ENCODE data around the gene DRD2. TPM values are rescaled to one million over a fixed set of nuclear protein-coding genes. Genes with fewer than 3 reads are reported as not detected.
A peak's percentile ranks its signal among the peaks of the same experiment; 100 is the strongest.

Gene DRD2
- total RNA-seq, 4 donors from 2014 or later: 0.13 to 0.17 TPM; not detected in 2

- WGBS: 75% methylated on average over 3 of the region's 3 CpGs
- Histone ChIP-seq H3K4me1 (peaks cover 0 to 9% (median 8%) of the 10 kb centered on the region in 4 donors), H3K36me3 (no peaks in the 10 kb centered on the region), H3K27me3 (peaks cover 0 to 40% (median 9%) of the 10 kb centered on the region in 4 donors), H3K4me3 (no peak overlapping the region), H3K27ac (replicated peaks in 1 of 4) (no peak overlapping the region), H3K9me3 (no peaks in the 10 kb centered on the region)
- intact Hi-C loops (cut with DNase I): no loop called here
- no peak for TF ChIP-seq POLR2A (IDR thresholded peaks at IDR 0.05; ENCODE audit: low read depth)
- DNase-seq (ENCODE audit: extremely low spot score): no peak
Observed at GRCh38 chr11:113392236-113392921, 82.8 kb downstream of the DRD2 start.

GRCh38 chr11:113389272-113389671 is 85.9 kb downstream of the DRD2 start:
- H3K4me3 ChIP-seq: no peak overlapping the region
- intact Hi-C loops (cut with DNase I): no loop called here
- no peaks in the 10 kb centered on the region for H3K36me3 ChIP-seq
- H3K27me3 ChIP-seq: peaks cover 0 to 51% (median 13%) of the 10 kb centered on the region in 4 donors
- no peaks in the 10 kb centered on the region for H3K9me3 ChIP-seq
- H3K27ac ChIP-seq (replicated peaks in 1 of 4): no peak overlapping the region
- DNase-seq (ENCODE audit: extremely low spot score): no peak
- TF ChIP-seq CTCF (IDR thresholded peaks at IDR 0.05): no peak
- TF ChIP-seq POLR2A (IDR thresholded peaks at IDR 0.05; ENCODE audit: low read depth): no peak
- TF ChIP-seq EP300 (IDR thresholded peaks at IDR 0.05): no peak
- no peak for TF ChIP-seq POLR2AphosphoS5 (IDR thresholded peaks at IDR 0.05)
- H3K4me1 ChIP-seq: peaks cover 0 to 10% (median 9%) of the 10 kb centered on the region in 4 donors
- WGBS: 38% methylated on average over 3 of the region's 3 CpGs

- no peak for DNase-seq (ENCODE audit: extremely low spot score)
- Histone ChIP-seq H3K27ac (replicated peaks in 1 of 4) (no peak within 1 kb of the TSS), H3K4me1 (peaks cover 0 to 10% (median 9%) of the 10 kb centered on the region in 4 donors), H3K9me3 (no peaks in the 10 kb centered on the region), H3K36me3 (no peaks in the 10 kb centered on the region), H3K27me3 (peaks cover 0 to 51% (median 13%) of the 10 kb centered on the region in 4 donors), H3K4me3 (peak within 1 kb of the TSS; percentile 9 to 31 (median 20))
- WGBS: 18% methylated on average over 12 of the region's 46 CpGs
- intact Hi-C loops (cut with DNase I): no loop called here
- TF ChIP-seq CTCF (IDR thresholded peaks at IDR 0.05) (peak in 2 of 3 experiments; percentile 11 to 14), POLR2A (IDR thresholded peaks at IDR 0.05; ENCODE audit: low read depth) (no peak)
Observed at GRCh38 chr11:113387605-113388211, 87.5 kb downstream of the DRD2 start, which contains the start of gene ANKK1. Gene ANKK1 (plus strand): TSS chr11:113387779. CDS start chr11:113387885, 106 bp downstream.

- Histone ChIP-seq H3K36me3 (no peaks in the 10 kb centered on the region), H3K27me3 (peaks cover 0 to 51% (median 13%) of the 10 kb centered on the region in 4 donors), H3K4me3 (no peak overlapping the region), H3K4me1 (peaks cover 0 to 10% (median 9%) of the 10 kb centered on the region in 4 donors), H3K9me3 (no peaks in the 10 kb centered on the region), H3K27ac (replicated peaks in 1 of 4) (no peak overlapping the region)
- DNase-seq (ENCODE audit: extremely low spot score): no peak
- intact Hi-C loops (cut with DNase I): no loop called here
- WGBS: 86% methylated on average over 5 of the region's 6 CpGs
- TF ChIP-seq EP300 (IDR thresholded peaks at IDR 0.05) (no peak), POLR2A (IDR thresholded peaks at IDR 0.05; ENCODE audit: low read depth) (no peak), CTCF (IDR thresholded peaks at IDR 0.05) (no peak), POLR2AphosphoS5 (IDR thresholded peaks at IDR 0.05) (no peak)
Observed at GRCh38 chr11:113386866-113387265, 88.3 kb downstream of the DRD2 start.

GRCh38 chr11:113385749-113386148 is 89.4 kb downstream of the DRD2 start:
- Histone ChIP-seq H3K4me1 (peaks cover 0 to 10% (median 9%) of the 10 kb centered on the region in 4 donors), H3K4me3 (no peak overlapping the region), H3K36me3 (no peaks in the 10 kb centered on the region), H3K27ac (replicated peaks in 1 of 4) (no peak overlapping the region), H3K9me3 (no peaks in the 10 kb centered on the region), H3K27me3 (peaks cover 0 to 44% (median 13%) of the 10 kb centered on the region in 4 donors)
- no peak for TF ChIP-seq POLR2A (IDR thresholded peaks at IDR 0.05; ENCODE audit: low read depth)
- TF ChIP-seq CTCF (IDR thresholded peaks at IDR 0.05): no peak
- TF ChIP-seq EP300 (IDR thresholded peaks at IDR 0.05): no peak
- TF ChIP-seq POLR2AphosphoS5 (IDR thresholded peaks at IDR 0.05): no peak
- WGBS: 57% methylated on average over 1 of the region's 3 CpGs
- intact Hi-C loops (cut with DNase I): no loop called here
- no peak for DNase-seq (ENCODE audit: extremely low spot score)

Measured in esophagus muscularis mucosa (tissue), 4 donors.